NCI-H128 (cell line): ENCODE measurements around the gene TMPRSS2.

Experiments
- DNase-seq: peaks from one replicate; lab custom pipeline; 2025; ENCODE audit not compliant: unreplicated experiment; lab: John Stamatoyannopoulos, UW

TMPRSS2 gene

DNA sequence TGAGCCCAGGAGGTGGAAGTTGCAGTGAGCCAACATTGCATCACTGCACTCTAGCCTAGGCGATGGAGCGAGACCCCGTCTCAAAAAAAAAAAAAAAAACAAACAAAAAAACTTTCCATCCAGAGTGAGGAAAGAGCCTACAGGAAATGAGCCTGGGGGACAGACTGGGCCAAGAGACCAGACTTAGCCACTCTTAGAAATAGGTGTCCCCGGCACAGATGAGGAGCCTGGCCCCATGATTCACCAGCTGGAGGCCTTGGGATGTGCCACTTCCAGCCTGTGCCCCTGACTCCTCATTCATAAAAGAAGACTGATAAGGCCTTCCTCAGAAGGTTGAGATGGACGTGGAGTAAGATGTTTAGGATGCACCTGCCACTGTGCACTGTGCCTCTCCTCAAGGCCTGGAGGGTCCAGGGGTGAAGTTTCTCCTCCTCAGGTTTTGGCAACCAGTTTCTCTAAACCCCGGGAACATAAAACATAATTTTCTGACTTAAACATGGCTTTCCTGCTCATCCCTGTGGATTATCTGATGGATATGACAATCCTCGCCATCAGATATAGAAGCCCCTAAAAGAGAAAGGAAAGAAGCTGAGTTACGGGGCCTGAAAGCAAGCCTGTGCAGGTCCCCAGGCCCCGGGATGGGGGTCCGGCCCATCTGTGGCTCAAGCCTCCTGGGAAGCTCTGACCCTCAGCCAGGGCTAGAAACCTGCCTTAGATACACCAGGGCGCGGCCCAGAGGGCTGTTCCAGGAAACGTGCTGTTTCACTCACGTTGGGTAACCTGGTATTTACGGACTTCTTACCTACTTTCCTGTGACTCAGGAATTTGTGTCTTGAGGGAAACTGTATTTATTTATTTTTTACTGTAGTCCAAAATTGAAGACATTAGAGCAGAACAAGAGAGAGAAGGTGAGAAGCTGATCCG lies 55.9 kb downstream of the TMPRSS2 start:
- DNase-seq = no peak

- DNase-seq = no peak
These were observed 58.3 kb downstream of the TMPRSS2 start for GRCh38 chr21:41449613-41450012.

DNA sequence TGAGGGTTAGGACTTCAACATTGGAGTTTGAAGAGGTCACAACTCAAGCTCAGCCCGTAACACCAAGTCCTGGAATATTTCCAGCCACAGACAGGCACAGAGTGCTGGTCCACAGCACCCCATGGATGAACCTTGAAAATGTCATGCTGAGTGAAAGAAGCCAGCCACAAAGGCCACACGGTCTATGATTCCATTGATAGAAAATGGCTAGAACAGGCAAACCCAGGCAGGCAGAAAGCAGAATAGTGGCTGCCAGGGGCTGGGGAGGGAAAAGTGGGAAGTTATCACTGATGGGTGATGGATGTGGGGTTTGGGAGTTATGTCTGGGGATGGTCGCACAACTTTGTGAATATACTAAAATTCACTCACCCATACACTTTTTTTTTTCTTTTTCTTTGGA lies 60.6 kb downstream of the TMPRSS2 start:
- DNase-seq = no peak

DNA sequence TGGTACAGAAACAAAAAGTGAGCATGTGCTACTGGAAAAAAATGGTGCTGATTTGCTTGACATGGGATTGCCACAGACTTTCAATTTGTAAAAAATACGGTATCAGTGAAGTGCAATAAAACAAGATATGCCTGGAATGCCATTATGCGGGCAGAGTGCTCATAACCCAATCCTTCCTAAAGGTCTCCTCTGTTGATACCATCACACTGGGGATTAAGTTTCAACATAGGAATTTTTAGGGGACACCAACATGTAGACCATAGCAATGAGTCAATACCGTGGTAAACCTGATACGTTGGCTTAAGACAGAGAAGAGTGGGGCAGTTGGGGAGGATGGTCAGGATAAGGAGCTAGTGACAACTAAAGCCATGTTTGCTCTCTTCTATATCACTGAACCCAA lies 61.4 kb downstream of the TMPRSS2 start:
- DNase-seq = no peak

GRCh38 chr21:41445465-41445862 lies 62.5 kb downstream of the TMPRSS2 start:
- no peak for DNase-seq

DNA sequence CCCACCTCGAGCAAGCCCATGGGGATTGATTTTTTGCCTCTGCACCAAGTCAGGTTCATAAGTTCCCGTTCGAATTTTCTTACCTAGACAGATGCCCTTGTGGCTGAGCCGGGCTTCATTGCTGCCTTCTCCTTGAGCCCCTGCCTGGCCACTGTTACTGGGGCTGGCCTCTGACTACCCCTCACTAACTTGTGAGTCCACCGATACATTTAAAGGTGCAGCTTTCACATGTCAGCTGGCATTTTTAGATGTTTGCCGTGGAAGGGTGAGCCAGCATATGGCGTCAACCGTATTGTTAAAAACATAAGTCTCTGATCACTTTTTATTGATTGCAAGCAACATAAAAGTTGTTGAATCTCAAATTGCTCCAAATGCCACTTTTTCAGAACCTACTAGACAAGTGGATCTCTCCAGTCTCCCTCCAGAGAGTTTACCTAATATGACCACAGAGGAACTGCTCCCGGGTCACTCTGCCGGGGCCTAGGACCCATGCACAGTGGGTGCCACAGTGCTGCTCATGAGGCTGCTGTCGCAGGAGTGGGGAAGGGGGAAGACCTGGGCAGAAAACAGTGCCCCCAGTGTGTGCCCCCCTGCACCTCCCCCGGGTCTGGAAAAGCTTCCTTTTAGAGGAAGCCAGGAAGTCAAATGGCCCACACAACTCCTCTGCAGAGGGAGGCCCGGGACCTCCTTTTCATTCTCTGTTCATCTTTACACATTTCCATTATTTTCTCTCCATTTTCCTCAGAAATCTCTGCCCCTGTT lies 63.1 kb downstream of the TMPRSS2 start:
- no peak for DNase-seq

GRCh38 chr21:41443562-41443961 lies 64.4 kb downstream of the TMPRSS2 start:
- DNase-seq = no peak

DNA sequence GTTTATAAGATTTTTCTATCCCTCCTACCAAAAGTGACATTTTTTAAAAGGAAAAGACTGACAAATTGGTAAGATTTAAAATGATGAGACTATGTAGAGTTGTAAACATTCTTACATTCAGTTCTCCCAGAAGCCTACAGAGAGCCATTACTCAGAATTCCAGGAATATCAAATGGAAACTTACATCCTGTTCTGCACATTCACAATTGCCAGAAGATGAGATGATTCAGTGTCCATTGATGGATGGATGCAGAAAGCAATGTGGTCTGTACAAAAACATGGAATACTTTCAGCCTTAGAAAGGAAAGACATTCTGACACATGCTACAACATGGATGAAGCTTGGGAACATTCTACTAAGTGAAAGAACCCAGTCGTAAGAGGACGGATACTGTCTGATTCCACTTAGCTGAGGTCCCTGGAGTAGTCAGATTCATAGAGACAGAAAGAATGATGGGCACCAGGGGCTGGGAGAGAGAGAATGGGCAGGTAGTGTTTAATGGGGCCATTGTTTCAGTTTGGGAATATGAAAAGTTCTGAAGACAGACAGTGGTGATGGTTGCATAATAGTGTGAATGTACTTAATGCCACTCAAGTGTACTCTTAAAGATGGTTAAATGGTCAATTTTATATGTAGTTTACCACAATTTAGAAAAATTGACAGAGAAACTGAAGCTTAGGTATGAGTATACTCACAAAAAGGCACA lies 65.3 kb downstream of the TMPRSS2 start:
- DNase-seq = no peak

DNA sequence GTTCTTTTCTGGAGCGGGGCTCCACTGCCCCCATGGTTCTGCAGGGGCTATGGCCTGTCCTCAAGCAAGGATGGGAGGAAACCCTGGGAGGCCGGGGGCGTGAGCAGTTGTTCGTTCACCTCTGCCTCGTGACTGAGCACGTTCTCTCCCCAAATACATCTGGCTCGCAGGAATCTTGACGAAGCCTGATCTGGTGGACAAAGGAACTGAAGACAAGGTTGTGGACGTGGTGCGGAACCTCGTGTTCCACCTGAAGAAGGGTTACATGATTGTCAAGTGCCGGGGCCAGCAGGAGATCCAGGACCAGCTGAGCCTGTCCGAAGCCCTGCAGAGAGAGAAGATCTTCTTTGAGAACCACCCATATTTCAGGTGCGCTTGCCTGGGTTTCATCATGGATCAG lies 66.4 kb downstream of the TMPRSS2 start:
- DNase-seq = no peak

GRCh38 chr21:41439248-41439647 lies 68.7 kb downstream of the TMPRSS2 start:
- DNase-seq = no peak

DNA sequence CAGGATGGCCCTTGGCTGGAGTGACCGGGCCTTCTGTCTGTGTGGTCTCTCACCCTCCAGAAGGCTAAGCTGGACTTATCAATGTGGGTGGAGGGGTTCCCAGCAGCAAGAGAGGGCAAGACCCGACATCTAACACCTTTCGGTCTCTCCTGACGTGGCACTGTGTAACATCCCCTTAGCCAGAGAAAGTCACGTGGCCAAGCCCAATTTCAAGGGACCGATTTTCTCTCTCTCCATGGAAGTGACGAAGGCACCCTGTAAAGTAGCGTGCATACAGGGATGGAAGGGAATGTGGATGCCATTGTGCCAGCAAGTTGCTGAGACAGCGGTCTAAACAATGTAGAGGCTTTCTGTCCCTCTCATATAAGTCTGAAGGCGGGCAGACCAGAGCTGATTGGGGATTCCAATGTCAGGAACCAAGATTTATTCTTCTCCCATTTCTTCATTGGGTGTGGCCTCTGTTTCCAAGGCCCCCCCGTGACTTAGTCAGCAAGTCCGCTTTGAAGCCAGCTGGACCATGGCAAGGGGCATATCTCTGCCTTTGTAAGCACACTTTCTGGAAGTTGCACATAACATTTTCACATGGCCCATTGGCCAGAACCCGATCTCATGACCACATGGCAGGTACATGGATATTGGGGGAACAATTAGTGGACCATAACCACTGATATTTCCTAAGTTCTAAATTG lies 69.4 kb downstream of the TMPRSS2 start:
- no peak for DNase-seq

- DNase-seq = no peak
These were observed 70.2 kb downstream of the TMPRSS2 start for GRCh38 chr21:41437729-41438128.

- DNase-seq = no peak
These were observed 72.3 kb downstream of the TMPRSS2 start for GRCh38 chr21:41435706-41436105.

GRCh38 chr21:41433566-41433965 lies 74.4 kb downstream of the TMPRSS2 start:
- DNase-seq = no peak

GRCh38 chr21:41432562-41433460 lies 75.1 kb downstream of the TMPRSS2 start:
- DNase-seq = no peak

GRCh38 chr21:41431788-41432548 lies 76.0 kb downstream of the TMPRSS2 start:
- no peak for DNase-seq

DNA sequence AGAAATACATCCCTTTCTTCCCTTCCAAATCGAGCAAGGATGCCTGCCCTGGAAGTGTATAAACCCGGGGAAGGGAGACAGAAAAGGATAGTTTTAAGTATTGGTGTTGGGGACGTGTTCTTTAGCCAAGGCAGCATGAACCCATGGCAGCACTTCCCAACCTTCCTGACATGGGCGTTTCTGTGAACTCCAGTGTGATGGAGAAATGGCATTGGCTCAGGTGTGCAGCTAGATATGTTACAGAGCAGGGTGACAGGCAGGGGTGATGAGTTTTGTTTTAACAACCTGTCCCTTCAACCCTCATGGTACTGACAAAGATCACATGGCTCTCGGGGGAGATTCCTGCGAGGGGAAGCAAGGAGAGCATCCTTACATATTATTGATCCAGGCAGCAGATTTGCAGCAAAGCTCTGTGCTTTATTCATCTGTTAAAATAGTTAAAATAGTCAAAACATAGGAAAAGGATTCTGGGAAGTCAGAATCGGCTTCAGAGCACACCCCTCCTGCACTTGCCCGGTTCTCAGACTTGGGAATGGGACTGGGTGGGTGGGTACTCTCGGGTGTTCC lies 78.0 kb downstream of the TMPRSS2 start:
- no peak for DNase-seq

DNA sequence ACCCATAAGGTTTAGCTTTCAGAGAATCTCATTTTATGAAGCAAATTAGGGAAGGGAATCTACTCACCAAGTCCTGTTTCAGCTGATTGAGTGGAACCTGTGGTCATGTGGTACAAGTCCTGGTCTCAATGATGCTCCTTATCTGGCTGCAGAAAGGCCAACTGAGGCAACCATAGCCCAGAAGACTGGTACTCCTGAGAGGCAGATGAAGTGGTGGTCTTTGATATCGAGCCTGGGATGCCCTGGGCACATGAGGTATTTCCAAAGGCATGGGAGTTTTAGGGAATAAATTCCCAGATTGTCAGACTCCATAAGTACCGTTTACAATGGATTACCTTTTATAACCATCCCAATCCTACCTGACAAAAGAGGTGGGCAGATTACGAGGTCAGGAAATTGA lies 78.7 kb downstream of the TMPRSS2 start:
- DNase-seq = no peak

- no peak for DNase-seq
These were observed 79.1 kb downstream of the TMPRSS2 start for GRCh38 chr21:41428847-41429246.
